ENCODE results near the gene FBXW8. TPM values are rescaled to one million over a fixed set of nuclear protein-coding genes. Genes with fewer than 3 reads are reported as not detected.

Gene FBXW8
- polyA plus RNA-seq, 3 donors = 3.9 to 4.8 (median 4.4) TPM

GRCh38 chr12:117040496-117040895, 129.7 kb downstream of the FBXW8 start:
- no peak overlapping the region for H3K27ac ChIP-seq (ENCODE audit: low read depth, low read length)
- WGBS, 3 donors = 58 to 79% (median 72%) methylated on average over 12 to 13 of the region's 13 CpGs

- H3K27ac ChIP-seq (ENCODE audit: low read depth, low read length) = no peak overlapping the region
- 90 to 92% (median 91%) methylated on average over 11 of the region's 11 CpGs for WGBS, 3 donors
Measured at GRCh38 chr12:117041798-117042170, 131.0 kb downstream of the FBXW8 start.

DNA sequence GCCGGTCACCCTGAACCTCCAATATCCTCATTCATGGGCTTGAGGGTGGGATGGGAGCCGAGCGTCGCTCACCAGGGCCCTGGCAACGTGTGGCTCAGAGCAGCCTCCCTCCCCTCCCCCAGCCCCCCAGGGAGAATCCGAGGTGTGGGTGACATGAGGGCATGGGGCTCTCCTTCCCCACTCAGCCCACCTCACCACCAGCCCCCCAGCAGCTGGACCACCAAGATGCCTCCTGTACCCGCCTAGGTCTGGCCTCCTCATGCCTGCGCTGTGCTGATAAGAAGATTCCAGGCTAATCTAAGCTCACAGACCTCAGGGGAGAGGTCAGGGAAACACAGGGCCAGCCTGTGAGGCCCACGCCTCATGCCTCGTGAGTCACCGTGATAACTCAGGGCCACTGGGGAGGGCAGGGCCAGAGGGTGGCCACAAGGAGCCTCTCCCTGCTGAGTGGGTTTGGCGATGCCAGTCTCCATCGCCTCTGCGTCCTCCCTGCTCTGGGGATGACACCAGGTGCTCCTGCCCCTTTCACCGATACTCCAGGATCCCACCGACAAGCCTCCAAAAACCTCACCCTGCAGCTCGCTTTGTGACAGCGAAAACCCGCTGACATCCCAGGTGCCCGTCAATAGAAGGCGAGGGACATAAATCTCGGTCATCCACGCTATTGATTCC, 131.6 kb downstream of the FBXW8 start:
- no peak overlapping the region for H3K27ac ChIP-seq (ENCODE audit: low read depth, low read length)

DNA sequence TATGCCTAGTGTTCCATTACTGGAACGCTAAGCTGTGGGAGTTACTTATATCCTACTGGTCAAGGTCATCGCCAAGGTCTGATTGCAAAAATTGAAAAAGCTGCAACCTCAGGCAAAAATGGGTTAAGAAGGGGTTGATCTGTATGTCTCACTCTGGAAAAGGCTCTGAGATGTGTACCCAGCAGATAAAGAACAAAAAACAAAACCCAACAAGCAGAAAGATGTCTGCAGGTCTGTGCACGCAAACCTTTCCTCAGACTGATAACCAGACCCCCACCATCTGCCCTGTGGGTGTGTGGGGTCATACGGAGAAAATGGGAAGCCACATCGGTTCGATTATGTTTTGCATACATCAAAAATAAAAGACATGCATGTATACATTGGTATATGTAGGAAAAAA, 132.1 kb downstream of the FBXW8 start:
- whole genome bisulfite sequencing, 3 donors = 69 to 84% (median 76%) methylated on average over 6 of the region's 6 CpGs
- H3K27ac ChIP-seq (ENCODE audit: low read depth, low read length) = no peak overlapping the region

More for the DNA sequence above, 131.6 kb downstream of the FBXW8 start:
- WGBS, 3 donors = 74 to 85% (median 81%) methylated on average over 23 of the region's 23 CpGs

- no peak overlapping the region for H3K27ac ChIP-seq (ENCODE audit: low read depth, low read length)
- 86 to 94% (median 89%) methylated on average over 10 to 11 of the region's 11 CpGs for WGBS, 3 donors
Measured at GRCh38 chr12:117044311-117044710, 133.6 kb downstream of the FBXW8 start.

DNA sequence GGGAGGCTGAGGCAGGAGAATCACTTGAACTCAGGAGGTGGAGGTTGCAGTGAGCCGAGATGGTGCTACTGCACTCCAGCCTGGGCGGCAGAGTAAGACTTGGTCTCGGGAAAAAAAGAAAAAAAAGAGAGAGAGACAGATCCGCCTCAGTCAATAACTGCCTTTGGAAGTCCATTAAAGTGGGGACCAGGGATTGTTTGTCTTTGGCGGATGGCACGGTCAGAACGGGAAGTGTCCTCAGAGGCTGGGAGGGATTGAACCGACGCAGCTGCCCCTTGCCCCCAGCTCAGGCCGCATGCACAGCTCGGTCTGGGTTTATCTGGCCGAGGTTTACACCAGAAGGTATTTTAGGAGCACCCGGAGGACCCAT, 134.0 kb downstream of the FBXW8 start:
- 50 to 78% (median 53%) methylated on average over 13 of the region's 13 CpGs for WGBS, 3 donors
- H3K27ac ChIP-seq (ENCODE audit: low read depth, low read length) = no peak overlapping the region

DNA sequence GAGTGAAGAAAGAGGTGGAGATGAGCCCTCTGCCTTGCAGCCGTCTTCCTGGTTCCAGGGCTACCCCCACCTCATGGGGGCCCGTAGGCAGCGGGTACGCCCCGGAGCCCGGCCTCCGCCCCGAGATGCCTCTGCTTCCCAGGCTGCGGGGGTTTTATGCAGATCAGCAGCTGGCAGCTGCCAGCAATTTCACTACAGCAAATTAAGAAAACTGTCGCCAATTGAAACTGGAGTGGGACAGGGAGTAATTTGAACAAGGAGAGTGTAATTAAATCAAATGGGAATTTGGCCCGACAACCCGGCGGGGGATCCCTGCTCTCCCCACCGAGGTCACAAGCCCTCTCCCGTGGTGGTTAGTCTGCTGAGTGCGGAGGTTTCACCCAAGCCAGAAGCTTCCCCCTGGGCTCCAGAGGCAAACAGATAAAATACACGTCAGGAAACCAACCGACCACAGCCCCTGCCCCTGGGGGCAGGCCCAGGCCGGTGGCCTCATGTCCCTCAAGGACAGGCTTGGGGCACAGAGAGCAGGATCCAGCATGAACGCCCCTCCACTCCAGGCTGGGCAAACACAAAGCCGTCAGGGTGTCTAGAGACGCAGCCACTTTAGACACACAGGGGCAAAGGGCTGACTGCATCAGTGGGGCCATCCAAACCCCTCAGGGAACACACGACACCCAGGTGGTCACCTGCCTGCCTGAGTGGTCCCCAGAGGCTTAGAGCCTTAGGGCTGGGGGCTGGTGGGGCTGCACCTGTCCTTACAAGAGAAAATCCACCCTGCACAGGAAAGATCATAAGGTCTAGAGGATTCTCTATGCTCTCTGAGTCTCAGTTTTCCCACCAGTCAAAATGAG, 134.6 kb downstream of the FBXW8 start:
- 32 to 59% (median 33%) methylated on average over 23 of the region's 23 CpGs for WGBS, 3 donors
- no peak overlapping the region for H3K27ac ChIP-seq (ENCODE audit: low read depth, low read length)

- no peak overlapping the region for H3K27ac ChIP-seq (ENCODE audit: low read depth, low read length)
- 37 to 61% (median 44%) methylated on average over 6 of the region's 6 CpGs for WGBS, 3 donors
Measured at GRCh38 chr12:117046011-117046369, 135.2 kb downstream of the FBXW8 start.

DNA sequence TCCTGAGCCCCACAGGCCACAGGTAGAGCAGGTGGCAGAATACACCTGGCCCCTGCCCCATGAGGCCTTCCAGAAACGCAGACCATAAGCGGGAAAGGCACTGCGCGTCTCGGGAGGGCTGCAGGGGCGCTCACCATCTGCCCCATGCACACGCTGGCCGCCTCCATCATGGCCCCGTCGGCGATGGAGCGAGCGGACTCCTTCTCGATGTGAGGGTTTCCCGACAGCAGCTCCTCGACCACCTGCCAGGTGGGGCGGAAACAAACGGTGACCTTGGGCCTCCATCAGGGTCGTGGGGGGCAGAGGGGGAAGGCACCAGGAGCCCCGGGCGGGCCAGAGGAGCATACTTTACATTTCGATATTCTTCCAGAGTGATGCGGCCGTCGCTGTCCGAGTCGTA, 135.7 kb downstream of the FBXW8 start:
- 82 to 92% (median 90%) methylated on average over 27 of the region's 27 CpGs for WGBS, 3 donors
- H3K27ac ChIP-seq (ENCODE audit: low read depth, low read length) = no peak overlapping the region

GRCh38 chr12:117046861-117047530, 136.2 kb downstream of the FBXW8 start:
- no peak overlapping the region for H3K27ac ChIP-seq (ENCODE audit: low read depth, low read length)
- WGBS, 3 donors = 69 to 94% (median 93%) methylated on average over 20 of the region's 20 CpGs

- WGBS, 3 donors = 35 to 52% (median 42%) methylated on average over 18 of the region's 18 CpGs
Measured at GRCh38 chr12:117047810-117048584, 137.2 kb downstream of the FBXW8 start.

DNA sequence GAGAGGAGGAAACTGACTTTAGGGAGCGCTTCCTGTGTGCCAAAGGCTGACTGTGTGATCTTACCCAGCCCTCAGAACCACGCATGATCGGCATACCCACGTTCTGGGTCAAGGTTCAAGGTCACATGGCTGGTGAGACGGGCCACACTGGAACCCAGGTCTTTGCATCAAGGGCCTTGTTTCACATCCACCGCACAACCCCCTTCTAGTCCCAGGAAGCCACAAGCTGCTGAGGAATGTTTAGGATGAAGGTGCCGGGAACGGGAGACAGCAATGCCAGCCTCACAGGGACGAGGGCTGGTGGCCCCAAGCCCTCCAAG, 137.8 kb downstream of the FBXW8 start:
- H3K27ac ChIP-seq (ENCODE audit: low read depth, low read length) = no peak overlapping the region
- 46 to 62% (median 55%) methylated on average over 9 of the region's 9 CpGs for WGBS, 3 donors

More at GRCh38 chr12:117047810-117048584, 137.2 kb downstream of the FBXW8 start:
- no peak overlapping the region for H3K27ac ChIP-seq (ENCODE audit: low read depth, low read length)

- WGBS, 3 donors = 80 to 90% (median 83%) methylated on average over 11 of the region's 11 CpGs
- no peak overlapping the region for H3K27ac ChIP-seq (ENCODE audit: low read depth, low read length)
Measured at GRCh38 chr12:117049295-117049694, 138.5 kb downstream of the FBXW8 start.

GRCh38 chr12:117050060-117050459, 139.3 kb downstream of the FBXW8 start:
- no peak overlapping the region for H3K27ac ChIP-seq (ENCODE audit: low read depth, low read length)
- 54 to 74% (median 68%) methylated on average over 5 of the region's 5 CpGs for WGBS, 3 donors

GRCh38 chr12:117051380-117051779, 140.6 kb downstream of the FBXW8 start:
- 55 to 85% (median 81%) methylated on average over 10 of the region's 10 CpGs for WGBS, 3 donors

DNA sequence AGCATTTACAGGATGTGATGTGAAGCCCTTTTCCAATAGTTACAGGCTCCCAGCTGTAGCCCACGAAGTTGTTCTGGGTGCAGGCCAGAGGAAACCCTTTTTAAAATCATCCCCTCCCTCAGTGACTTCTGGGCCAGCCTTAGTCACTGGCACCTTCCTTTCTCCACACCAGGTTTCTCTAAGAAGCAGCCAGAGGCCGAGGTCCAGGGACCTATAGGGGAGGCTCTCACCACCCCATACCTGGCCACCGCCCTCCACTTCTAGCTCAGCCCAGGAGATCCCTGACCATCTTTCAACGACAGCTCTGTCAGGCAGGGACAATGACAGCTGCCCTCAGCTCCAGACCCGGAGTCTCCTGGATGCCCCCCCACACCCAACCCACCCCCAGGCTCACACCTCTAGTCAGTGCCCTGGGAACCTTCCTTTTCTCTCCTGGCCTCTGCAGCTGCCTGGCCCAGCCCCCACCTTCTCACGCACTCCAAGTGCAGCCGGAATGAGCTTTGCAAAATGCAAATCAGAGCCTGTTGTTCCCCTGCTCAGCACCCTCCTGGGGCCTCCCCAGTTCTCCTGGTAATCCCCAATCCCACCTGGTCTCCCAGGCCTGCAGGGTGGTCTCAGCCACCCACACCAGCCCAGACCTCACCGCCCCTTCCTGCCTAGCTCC, 141.8 kb downstream of the FBXW8 start:
- 61 to 67% (median 62%) methylated on average over 8 of the region's 8 CpGs for WGBS, 3 donors
- no peak overlapping the region for H3K27ac ChIP-seq (ENCODE audit: low read depth, low read length)

More at GRCh38 chr12:117051380-117051779, 140.6 kb downstream of the FBXW8 start:
- H3K27ac ChIP-seq (ENCODE audit: low read depth, low read length) = no peak overlapping the region

- WGBS, 3 donors = 63 to 78% (median 66%) methylated on average over 9 of the region's 9 CpGs
Measured at GRCh38 chr12:117053050-117053400, 142.3 kb downstream of the FBXW8 start.

GRCh38 chr12:117053597-117054201, 142.9 kb downstream of the FBXW8 start:
- no peak overlapping the region for H3K27ac ChIP-seq (ENCODE audit: low read depth, low read length)
- WGBS, 3 donors = 70 to 85% (median 78%) methylated on average over 18 of the region's 18 CpGs

More at GRCh38 chr12:117053050-117053400, 142.3 kb downstream of the FBXW8 start:
- no peak overlapping the region for H3K27ac ChIP-seq (ENCODE audit: low read depth, low read length)
